SU-DHL-6 (cell line): Measurements from ENCODE around the gene FAM114A1.

Experiments
- H2AFZ ChIP-seq: fragments of 200-600 bp; sonication (generic); 2 replicates; pipeline ENCODE4 v1.6.1; 2014; ENCODE audit warnings: low read depth, mild to moderate bottlenecking, moderate library complexity, mixed read lengths, antibody characterized with exemption, low read length; ENCODE audit not compliant: severe bottlenecking
- H3F3A ChIP-seq: fragments of 200-600 bp; shearing (Covaris generic); 2 replicates; pipeline ENCODE4 v1.6.0; 2016; ENCODE audit warnings: antibody characterized with exemption, mild to moderate bottlenecking; ENCODE audit not compliant: insufficient read depth
- H3K27ac ChIP-seq: fragments of 200-600 bp; sonication (generic); 2 replicates; pipeline ENCODE4 v1.5.1; 2016; ENCODE audit warnings: low read depth, mild to moderate bottlenecking, low read length, moderate library complexity, mixed read lengths
- H3K27me3 ChIP-seq: fragments of 200-600 bp; sonication (generic), shearing (Covaris generic); 2 replicates; pipeline ENCODE4 v1.6.0; 2014; ENCODE audit warnings: mild to moderate bottlenecking, low read length
- H3K36me3 ChIP-seq: fragments of 200-600 bp; sonication (generic); 2 replicates; pipeline ENCODE4 v1.6.1; 2014; ENCODE audit warnings: mild to moderate bottlenecking, low read length, mixed read lengths
- H3K4me2 ChIP-seq: fragments of 300-600, 200-600 bp; shearing (Covaris generic), sonication (generic); 2 replicates; pipeline ENCODE4 v1.6.0; 2014; ENCODE audit warnings: low read length, low read depth, mild to moderate bottlenecking; ENCODE audit not compliant: poor library complexity, severe bottlenecking
- H3K4me3 ChIP-seq: fragments of 200-600 bp; sonication (generic); 2 replicates; pipeline ENCODE4 v1.5.1; 2014; ENCODE audit warnings: antibody characterized with exemption, low read length, mild to moderate bottlenecking, mixed read lengths; ENCODE audit not compliant: insufficient read depth, poor library complexity, severe bottlenecking
- H3K79me2 ChIP-seq: fragments of 200-600 bp; sonication (generic); 2 replicates; pipeline ENCODE4 v1.6.1; 2014; ENCODE audit warnings: mild to moderate bottlenecking, low read length, moderate library complexity; ENCODE audit not compliant: insufficient read depth
- H3K9ac ChIP-seq: fragments of 200-600 bp; sonication (generic); 2 replicates; pipeline ENCODE4 v1.7.0; 2014; ENCODE audit warnings: mild to moderate bottlenecking, low read length
- H3K9me2 ChIP-seq: fragments of 200-600 bp; sonication (generic); replicated peaks from 2 replicates; pipeline ENCODE4 v1.6.1; 2014; ENCODE audit warnings: low read length; ENCODE audit not compliant: insufficient read depth
- H3K9me3 ChIP-seq: fragments of 200-600 bp; sonication (generic); 2 replicates; pipeline ENCODE4 v1.6.1; 2014; ENCODE audit warnings: low read length, mixed read lengths; ENCODE audit not compliant: insufficient read depth
- H4K20me1 ChIP-seq: fragments of 200-600 bp; sonication (generic); 2 replicates; pipeline ENCODE4 v1.6.1; 2014; ENCODE audit warnings: low read depth, mild to moderate bottlenecking, antibody characterized with exemption, low read length, moderate library complexity, mixed read lengths
- CTCF ChIP-seq: fragments of 200-600 bp; sonication (generic); IDR thresholded peaks from one replicate; pipeline ENCODE4 v1.5.1; 2017; ENCODE audit warnings: antibody characterized with exemption, mild to moderate bottlenecking, low read length, moderate library complexity; ENCODE audit not compliant: insufficient read depth, poor library complexity, severe bottlenecking
- EZH2phosphoT487 ChIP-seq: fragments of 200-600 bp; sonication (generic), shearing (Covaris generic); conservative IDR thresholded peaks from 2 replicates; pipeline ENCODE4 v1.6.1; 2018; ENCODE audit warnings: mild to moderate bottlenecking, antibody characterized with exemption, low read length, moderate library complexity, mixed read lengths

The FAM114A1 gene

GRCh38 chr4:38855466-38855865 lies 12.1 kb upstream of the FAM114A1 start:
- peaks cover 15% of the 10 kb centered on the region for H3K36me3 ChIP-seq
- H3K9me3 ChIP-seq: no peaks in the 10 kb centered on the region
- no peak overlapping the region for H2AFZ ChIP-seq
- H3K27ac ChIP-seq: peak overlapping the region; percentile 98
- peak overlapping the region; percentile 79 for H3K9ac ChIP-seq
- H3K79me2 ChIP-seq: peaks cover 29% of the 10 kb centered on the region
- H3K9me2 ChIP-seq: no peaks in the 10 kb centered on the region
- no peak for TF ChIP-seq CTCF
- no peak for TF ChIP-seq EZH2phosphoT487
- H3F3A ChIP-seq: peaks cover 51% of the 10 kb centered on the region
- no peaks in the 10 kb centered on the region for H3K27me3 ChIP-seq
- peak overlapping the region; percentile 78 for H3K4me3 ChIP-seq
- no peaks in the 10 kb centered on the region for H4K20me1 ChIP-seq
- H3K4me2 ChIP-seq: peak overlapping the region; percentile 99

DNA sequence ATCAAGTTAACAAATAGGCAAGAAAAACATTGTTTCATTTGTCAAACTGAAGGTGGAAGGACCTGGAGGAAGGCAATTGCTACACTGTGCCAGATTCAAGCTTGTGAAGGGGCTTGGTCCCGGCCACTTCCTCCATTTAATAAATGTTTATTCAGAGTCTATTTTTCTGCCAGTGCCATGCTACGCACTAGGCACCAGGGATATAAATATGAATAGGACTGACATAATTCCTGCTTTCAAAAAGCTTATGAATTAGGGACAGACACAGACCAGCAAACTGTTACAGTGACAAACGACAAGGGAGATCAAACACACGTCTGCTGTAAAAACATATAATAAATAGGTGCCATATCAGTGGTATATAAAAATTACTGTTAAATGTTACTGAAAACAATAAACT lies 11.6 kb upstream of the FAM114A1 start:
- Histone ChIP-seq H3K9me3 (no peaks in the 10 kb centered on the region), H3K79me2 (peaks cover 29% of the 10 kb centered on the region), H3K27me3 (no peaks in the 10 kb centered on the region), H3K27ac (peak overlapping the region; percentile 98), H3K4me3 (peak overlapping the region; percentile 78), H3K4me2 (peak overlapping the region; percentile 99), H3F3A (peaks cover 51% of the 10 kb centered on the region), H3K9me2 (no peaks in the 10 kb centered on the region), H4K20me1 (no peaks in the 10 kb centered on the region), H2AFZ (no peak overlapping the region), H3K36me3 (peaks cover 15% of the 10 kb centered on the region), H3K9ac (peak overlapping the region; percentile 79)
- TF ChIP-seq CTCF (no peak), EZH2phosphoT487 (no peak)

- H3K36me3 ChIP-seq: peaks cover 15% of the 10 kb centered on the region
- peak within 1 kb of the TSS; percentile 78 for H3K4me3 ChIP-seq
- H2AFZ ChIP-seq: peak within 1 kb of the TSS; percentile 15
- H3K9me3 ChIP-seq: no peaks in the 10 kb centered on the region
- H3K9ac ChIP-seq: peak within 1 kb of the TSS; percentile 79
- no peaks in the 10 kb centered on the region for H3K9me2 ChIP-seq
- no peaks in the 10 kb centered on the region for H3K27me3 ChIP-seq
- H4K20me1 ChIP-seq: no peaks in the 10 kb centered on the region
- H3K79me2 ChIP-seq: peaks cover 29% of the 10 kb centered on the region
- TF ChIP-seq EZH2phosphoT487 (no peak), CTCF (peak; percentile 77)
- peaks cover 51% of the 10 kb centered on the region for H3F3A ChIP-seq
- H3K4me2 ChIP-seq: peak within 1 kb of the TSS; percentile 99
- H3K27ac ChIP-seq: peak within 1 kb of the TSS; percentile 98
These were observed 10.9 kb upstream of the FAM114A1 start, which contains the start of gene TLR6 for GRCh38 chr4:38856524-38857337. Gene TLR6, minus strand, starts transcription at chr4:38856817. Its CDS starts 27,344 bp downstream, at chr4:38829473.
